ENCODE measurements around the gene SLC16A6.
"Not testable (repeated sequence)": the region's sequence is repeated elsewhere in the genome, so short reads cannot be mapped to it uniquely, and the experiment has no call there.

DNA sequence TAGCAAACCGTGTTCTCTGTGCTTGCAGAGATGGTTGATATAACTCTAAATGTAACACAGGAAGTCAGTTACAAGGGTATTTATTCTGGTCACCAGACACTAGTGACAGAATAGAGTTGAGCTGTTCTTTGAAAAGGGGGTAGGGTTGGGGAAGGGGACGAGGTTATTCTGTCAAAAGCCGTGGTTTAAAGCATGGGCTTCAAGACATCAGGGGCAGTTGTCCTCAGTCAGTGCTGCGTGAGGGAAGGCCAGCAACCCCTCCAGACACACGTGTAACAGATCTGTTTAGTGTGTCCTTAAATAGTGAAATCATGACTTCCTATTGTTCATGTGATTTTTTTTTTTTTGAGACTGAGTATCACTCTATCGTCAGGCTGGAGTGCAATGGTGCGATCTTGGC, 37.5 kb downstream of the SLC16A6 start:
- TF ChIP-seq EZH2 (IDR thresholded peaks at IDR 0.05; ENCODE audit: insufficient read depth, poor library complexity, severe bottlenecking); EZH2phosphoT487 (IDR thresholded peaks at IDR 0.05; ENCODE audit: insufficient read depth, low read depth): not testable (repeated sequence)

All from GM23248 (cell line).